DMS 273 treated with DMSO at 0.1 percent for 48 hours (cell line): ENCODE results near the gene MEGF6.

Experiments
- DNase-seq: peaks from one replicate; lab custom pipeline; 2025; lab: John Stamatoyannopoulos, UW

Gene MEGF6

GRCh38 chr1:3485016-3485415 lies 126.3 kb downstream of the MEGF6 start:
- no peak for DNase-seq

DNA sequence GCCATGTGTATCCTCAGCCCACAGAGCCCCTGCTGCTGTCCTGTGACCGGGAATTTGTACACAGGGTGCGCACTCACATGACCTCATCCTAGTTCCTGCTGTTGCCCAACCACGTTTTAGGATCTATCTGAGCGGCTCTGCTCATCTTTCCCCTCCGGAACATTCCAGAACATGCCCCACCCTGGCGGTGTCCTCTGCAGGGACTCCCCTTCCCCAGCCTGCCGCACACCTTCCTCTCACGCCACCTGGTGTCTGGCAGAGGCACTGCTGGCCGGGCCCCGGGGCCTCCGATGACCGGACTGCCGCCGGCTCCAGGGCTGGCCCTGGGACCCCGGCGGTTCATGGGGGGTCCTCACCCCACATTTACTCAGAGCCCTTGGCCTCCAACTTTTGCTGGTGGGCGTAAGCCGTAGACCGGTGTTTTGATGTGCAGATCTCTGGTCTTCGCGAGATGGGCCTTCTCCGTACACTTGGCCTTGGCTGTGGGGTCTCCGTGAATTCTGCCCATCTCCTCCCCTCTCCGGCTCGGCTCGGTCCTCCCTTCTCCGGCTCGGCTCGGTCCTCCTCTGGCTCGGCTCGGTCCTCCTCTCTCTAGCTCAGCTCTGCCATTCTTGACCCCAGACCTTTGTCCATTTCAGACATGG lies 127.4 kb downstream of the MEGF6 start:
- no peak for DNase-seq

DNA sequence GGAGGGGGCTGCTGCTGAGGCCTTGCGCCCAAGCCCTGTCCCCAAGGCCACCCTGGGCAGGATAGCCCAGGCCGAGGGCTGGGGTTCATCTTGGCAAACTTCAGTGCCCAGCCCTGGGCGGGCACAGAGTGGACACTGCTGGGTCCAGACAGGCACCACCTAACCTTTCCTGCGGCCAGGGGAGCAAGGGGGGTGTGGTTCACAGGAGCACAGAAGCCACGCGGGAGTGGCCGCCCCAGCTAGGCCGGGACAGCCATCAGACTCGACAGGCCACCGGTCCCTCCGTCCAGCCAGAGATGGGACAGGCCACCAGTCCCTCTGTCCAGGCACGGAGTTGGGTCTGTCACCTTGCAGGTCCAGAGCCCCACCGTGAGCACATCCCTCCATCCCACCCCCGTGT lies 127.9 kb downstream of the MEGF6 start:
- DNase-seq: no peak

- DNase-seq: no peak
These were observed 128.9 kb downstream of the MEGF6 start for GRCh38 chr1:3482378-3482849.

GRCh38 chr1:3481836-3482375 lies 129.4 kb downstream of the MEGF6 start:
- no peak for DNase-seq

DNA sequence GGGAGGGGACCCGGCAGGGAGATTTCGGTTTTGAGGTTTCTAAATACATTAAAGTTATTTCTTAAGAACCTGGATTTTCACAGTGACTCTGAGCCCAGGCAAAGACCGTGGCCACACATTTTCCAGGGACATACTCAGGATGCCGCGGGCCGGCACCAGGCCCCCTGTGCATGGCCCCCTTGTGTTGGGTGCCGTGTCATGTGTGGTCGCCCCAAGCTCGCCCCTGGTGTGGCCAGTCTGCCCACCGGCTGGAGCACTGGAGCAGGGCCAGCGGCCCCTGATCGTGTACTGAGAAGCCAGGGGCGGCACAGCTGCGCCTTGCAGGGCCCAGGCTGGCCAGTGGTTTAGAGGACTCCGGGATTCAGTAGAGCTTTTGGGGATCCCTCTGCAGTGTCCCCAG lies 130.3 kb downstream of the MEGF6 start:
- DNase-seq: no peak

DNA sequence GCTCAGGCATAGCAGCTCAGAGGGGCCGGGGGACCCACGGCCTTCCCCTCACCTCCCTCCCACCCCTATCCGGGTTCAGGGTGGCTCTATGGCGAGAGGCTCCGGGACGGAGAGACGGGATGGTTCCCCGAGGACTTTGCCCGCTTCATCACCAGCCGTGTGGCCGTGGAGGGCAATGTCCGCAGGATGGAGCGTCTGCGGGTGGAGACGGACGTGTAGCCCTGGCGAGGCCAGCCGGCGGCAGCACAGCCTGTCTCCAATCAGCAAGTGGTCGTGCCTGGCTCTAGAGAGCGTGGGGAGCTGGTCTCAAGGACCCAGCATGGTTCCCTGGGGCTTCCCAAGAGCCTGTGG lies 131.0 kb downstream of the MEGF6 start:
- DNase-seq: no peak

DNA sequence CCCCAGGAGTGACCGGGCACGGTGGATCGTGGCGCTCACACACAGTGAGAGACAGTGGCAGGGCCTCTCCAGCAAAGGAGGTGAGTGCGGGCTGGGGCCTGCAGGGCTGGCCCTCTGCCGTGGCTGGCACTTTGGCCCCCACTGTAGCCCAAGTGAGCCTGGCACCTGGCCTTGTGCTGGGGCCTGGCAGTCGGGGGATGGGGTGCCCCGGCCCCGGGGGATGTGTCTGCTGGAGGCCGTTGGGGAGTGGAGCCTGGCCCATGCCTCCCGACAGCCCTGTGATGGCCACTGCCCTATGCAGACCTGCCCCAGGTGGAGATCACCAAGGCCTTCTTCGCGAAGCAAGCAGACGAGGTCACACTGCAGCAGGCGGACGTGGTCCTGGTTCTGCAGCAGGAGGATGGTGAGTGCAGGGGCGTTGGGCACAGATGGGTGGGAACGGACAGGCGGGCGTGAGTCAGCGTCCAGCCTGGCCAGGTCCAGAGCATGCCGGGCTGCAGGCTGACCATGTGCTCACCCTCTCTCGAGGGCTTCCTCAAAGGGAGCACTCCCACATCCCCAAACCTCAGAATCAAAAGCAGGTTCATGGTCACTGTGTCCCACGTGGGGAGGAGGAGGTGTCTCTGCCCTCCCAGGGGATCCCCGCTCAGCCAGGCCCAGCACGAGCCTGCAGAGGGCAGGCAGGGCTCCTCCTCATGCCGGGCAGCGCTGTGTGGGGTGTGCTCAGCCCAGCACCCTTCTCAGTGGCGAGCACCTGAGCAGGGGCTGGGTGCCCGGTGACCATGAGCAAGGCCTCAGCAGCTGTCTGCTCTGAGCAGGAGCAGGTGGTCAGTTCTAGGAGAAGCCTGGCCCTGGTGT lies 131.6 kb downstream of the MEGF6 start:
- DNase-seq: no peak

DNA sequence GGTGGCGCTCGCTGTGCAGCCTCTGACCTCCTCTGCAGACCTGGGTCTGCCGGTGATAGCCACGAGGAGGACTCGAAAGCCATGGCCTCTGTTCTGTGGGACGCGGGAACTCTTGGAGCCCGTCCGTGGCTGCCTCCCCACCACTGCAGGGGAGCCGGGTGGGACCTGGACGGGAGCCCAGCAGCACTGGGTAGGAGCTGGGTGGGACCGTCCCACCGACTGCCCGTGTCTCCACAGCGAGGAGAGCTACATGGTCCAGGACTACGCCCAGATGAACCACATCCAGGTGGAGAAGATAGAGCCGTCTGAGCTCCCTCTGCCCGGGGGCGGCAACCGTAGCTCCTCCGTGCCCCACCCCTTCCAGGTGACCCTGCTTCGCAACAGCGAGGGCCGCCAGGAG lies 133.1 kb downstream of the MEGF6 start:
- no peak for DNase-seq

DNA sequence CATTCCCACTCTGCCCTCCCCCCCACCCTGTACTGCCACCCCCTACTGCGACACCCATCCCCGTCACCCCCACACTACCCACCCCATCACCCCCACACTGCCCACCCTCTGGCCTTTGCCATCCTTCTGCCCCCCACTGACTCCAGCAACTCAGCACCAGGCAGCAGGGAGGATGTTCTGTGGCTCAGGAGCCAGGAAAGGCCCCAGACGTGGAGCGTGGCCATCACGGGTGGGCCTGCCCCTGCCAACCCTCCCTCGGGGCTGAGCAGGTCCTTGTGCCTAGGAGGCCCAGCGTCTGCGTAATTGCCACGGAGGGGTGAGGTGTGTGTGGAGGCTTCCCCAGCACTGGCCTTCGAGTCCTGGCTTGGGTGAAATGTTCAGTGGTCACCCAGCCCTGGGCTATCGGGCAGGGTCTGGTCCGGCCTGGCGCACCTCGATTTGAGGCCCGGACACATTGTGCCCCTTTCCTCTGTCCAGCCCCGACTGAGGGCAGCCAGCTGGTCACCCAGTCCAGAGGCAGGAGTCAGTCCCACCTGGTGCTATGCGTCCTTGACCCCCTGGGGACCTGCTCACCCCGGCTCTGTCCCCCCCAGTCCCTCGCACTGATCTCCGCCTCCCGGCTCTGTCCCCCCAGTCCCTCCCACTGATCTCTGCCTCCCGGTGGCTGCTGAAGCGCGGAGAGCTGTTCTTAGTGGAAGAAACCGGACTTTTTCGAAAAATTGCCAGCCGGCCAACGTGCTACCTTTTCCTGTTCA lies 133.9 kb downstream of the MEGF6 start:
- no peak for DNase-seq

DNA sequence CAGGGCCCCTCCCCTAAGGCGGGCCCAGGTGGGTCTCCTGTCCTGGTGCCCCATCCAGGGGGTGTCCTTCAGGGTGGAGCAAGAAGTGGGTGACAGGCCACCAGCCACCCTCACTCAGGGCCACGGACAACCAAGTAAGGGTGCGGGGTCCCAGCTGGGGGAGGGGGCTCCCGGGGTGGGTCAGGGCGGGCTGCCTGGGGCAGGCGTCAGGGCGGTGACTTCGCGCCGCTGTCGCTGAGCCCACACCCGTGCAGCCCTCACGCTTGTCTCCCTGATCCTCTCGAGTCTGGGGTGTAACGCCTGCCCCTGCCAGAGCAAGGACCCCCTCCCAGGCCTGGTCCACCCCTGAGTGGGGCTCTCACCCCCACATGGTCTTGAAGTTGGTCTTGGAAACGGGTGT lies 134.6 kb downstream of the MEGF6 start:
- no peak for DNase-seq

DNA sequence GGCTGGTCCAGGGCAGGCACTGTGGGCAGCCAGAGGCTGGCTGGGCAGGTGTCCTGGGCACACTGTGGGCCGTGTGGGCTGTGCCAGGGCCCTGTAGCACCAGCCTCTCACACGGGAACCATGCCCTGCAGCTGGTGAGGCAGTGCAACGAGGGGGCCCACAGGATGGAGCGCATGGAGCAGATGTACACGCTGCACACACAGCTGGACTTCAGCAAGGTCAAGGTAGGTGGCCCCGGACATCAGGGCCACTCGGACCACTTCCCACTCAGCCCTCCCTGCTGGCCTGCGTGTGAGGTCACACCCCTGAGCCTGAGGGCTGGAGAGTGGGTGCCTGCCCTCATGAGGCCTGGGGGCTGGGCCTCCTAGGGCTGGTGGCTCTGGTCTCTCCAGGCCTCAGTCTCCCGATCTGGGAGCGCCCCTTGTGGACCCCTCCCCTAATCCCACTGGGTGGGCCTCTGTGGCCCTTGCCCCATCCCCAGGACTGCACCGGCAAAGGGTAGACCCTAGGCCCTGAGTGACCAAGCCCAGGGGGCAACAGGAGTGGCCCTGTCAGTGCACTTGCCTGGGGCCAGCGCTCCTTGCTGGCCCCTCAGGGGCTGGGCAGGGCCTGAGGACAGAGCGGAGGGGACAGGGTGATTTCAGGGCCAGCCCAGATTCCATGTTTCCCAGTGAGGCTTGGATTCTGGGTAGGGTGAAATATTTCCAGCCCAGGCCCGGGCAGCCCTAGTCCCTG lies 135.3 kb downstream of the MEGF6 start:
- no peak for DNase-seq

GRCh38 chr1:3474421-3474820 lies 136.9 kb downstream of the MEGF6 start:
- DNase-seq: no peak

- DNase-seq: no peak
These were observed 137.3 kb downstream of the MEGF6 start for GRCh38 chr1:3474016-3474415.

DNA sequence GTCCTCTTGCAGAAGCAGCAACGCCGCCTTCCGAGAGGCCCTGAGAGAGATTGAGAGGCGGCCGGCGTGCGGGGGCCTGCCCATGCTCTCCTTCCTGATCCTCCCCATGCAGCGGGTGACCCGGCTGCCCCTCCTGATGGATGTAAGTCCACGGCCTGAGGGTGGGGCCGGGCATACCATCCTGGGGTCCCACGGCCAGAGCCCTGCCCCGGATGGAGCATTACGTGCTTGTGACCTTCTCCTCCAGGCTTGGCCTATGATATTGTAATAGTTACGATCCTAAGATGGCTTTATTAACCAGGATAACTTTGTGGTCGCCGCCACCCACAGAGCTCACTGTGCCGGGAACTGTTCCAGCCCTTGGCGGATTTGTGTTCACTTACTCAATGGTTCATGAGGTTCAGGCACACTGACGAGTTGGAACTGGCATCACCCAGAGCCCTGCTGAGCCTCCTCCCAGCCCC lies 137.9 kb downstream of the MEGF6 start:
- no peak for DNase-seq

DNA sequence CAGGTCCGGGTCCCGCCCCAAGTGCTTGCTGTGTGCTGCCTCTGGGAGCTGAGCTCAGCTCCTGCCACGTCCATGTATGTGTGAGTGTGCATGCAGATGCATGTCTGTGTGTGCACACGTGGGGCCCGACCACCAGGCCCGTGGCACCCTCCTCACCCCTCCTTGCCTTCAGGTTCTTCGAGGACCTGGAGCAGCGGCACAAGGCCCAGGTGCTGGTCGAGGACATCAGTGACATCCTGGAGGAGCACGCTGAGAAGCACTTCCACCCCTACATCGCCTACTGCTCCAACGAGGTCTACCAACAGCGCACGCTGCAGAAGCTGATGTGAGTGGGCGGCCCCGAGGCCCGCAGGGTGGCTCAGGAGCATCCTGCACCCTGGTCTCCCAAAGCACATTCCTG lies 138.4 kb downstream of the MEGF6 start:
- DNase-seq: no peak

- no peak for DNase-seq
These were observed 139.0 kb downstream of the MEGF6 start for GRCh38 chr1:3472088-3472850.

GRCh38 chr1:3471356-3472087 lies 139.8 kb downstream of the MEGF6 start:
- no peak for DNase-seq

GRCh38 chr1:3470650-3471355 lies 140.5 kb downstream of the MEGF6 start:
- DNase-seq: no peak
